ENCODE data around the gene ITGA6.

- TF ChIP-seq EZH2 (IDR thresholded peaks at IDR 0.05) (no peak), POLR2AphosphoS5 (IDR thresholded peaks at IDR 0.05; ENCODE audit: borderline replicate concordance, low read depth, low read length) (no peak)
These were observed 46.7 kb upstream of the ITGA6 start for GRCh38 chr2:172380436-172381274.

Data from SK-N-MC (cell line).